Dermis blood vessel endothelial cell (primary cell): Measurements from ENCODE around the gene BDH2. TPM values are rescaled to one million over a fixed set of nuclear protein-coding genes. Genes with fewer than 3 reads are reported as not detected.

Experiments used
- DNase-seq: peaks from one replicate; pipeline ENCODE4 v3.0.0; 2010
- total RNA-seq: library from RNA; depleted of rRNA; stranded (reverse); fragments of >200 nt; gene quantifications from 2 replicates; pipeline ENCODE4 v1.2.3, GENCODE V29; 2014

BDH2 gene
- total RNA-seq, result 25.5 and 26.5 TPM in 2 replicates

- DNase-seq, result peak; percentile 94
These were observed at the start of gene BDH2 for GRCh38 chr4:103099691-103100392. Gene BDH2 (minus strand): TSS chr4:103099834. CDS start chr4:103096254, 3,580 bp downstream.

- DNase-seq, result no peak
These were observed 45.3 kb upstream of the BDH2 start for GRCh38 chr4:103144926-103145325.

- DNase-seq, result peak; percentile 73
These were observed 37.8 kb upstream of the BDH2 start for GRCh38 chr4:103137446-103137827.

GRCh38 chr4:103136671-103137445 is 37.2 kb upstream of the BDH2 start:
- DNase-seq, result peak; percentile 62

- no peak for DNase-seq
These were observed 29.5 kb upstream of the BDH2 start for GRCh38 chr4:103129174-103129573.

- no peak for DNase-seq
These were observed 26.5 kb upstream of the BDH2 start for GRCh38 chr4:103126126-103126525.

- DNase-seq, result no peak
These were observed 23.5 kb upstream of the BDH2 start for GRCh38 chr4:103123114-103123513.

- DNase-seq, result no peak
These were observed 18.5 kb upstream of the BDH2 start for GRCh38 chr4:103118166-103118565.

GRCh38 chr4:103111598-103111997 is 12.0 kb upstream of the BDH2 start:
- DNase-seq, result no peak

GRCh38 chr4:103108542-103108941 is 8.9 kb upstream of the BDH2 start:
- no peak for DNase-seq

- DNase-seq, result no peak
These were observed 6.1 kb upstream of the BDH2 start for GRCh38 chr4:103105558-103106356.

- DNase-seq, result no peak
These were observed 5.3 kb upstream of the BDH2 start for GRCh38 chr4:103104886-103105285.

GRCh38 chr4:103100691-103101090 is 1.1 kb upstream of the BDH2 start:
- no peak for DNase-seq

- DNase-seq, result peak; percentile 35
These were observed 736 bp downstream of the BDH2 start for GRCh38 chr4:103098756-103099440.

- DNase-seq, result no peak
These were observed 1.3 kb downstream of the BDH2 start for GRCh38 chr4:103098341-103098740.

GRCh38 chr4:103097112-103097511 is 2.5 kb downstream of the BDH2 start:
- DNase-seq, result no peak

GRCh38 chr4:103095080-103095479 is 4.6 kb downstream of the BDH2 start:
- DNase-seq, result no peak

GRCh38 chr4:103092245-103092644 is 7.4 kb downstream of the BDH2 start:
- no peak for DNase-seq

GRCh38 chr4:103091601-103092223 is 7.9 kb downstream of the BDH2 start:
- DNase-seq, result peak; percentile 78

- no peak for DNase-seq
These were observed 10.2 kb downstream of the BDH2 start for GRCh38 chr4:103089481-103089880.

GRCh38 chr4:103086551-103086950 is 13.1 kb downstream of the BDH2 start:
- DNase-seq, result no peak

- DNase-seq, result no peak
These were observed 14.0 kb downstream of the BDH2 start for GRCh38 chr4:103085555-103086196.
